HFF-Myc (cell line): ENCODE data around the gene ACBD3.

Experiments
- DNase-seq: peaks from one replicate; pipeline ENCODE4 v3.0.0-alpha.2; 2011; ENCODE audit warnings: low read depth; ENCODE audit errors: extremely low read depth
- H3K4me3 ChIP-seq: replicated peaks from 2 replicates; pipeline ENCODE4 v1.5.1; 2011; ENCODE audit warnings: low read depth, mild to moderate bottlenecking, control low read depth, low read length
- TF ChIP-seq, protein P1 (sequence below): IDR thresholded peaks from 2 replicates; pipeline ENCODE4 v1.5.1; 2012; ENCODE audit warnings: mild to moderate bottlenecking, low read depth, low read length, control low read depth; ENCODE audit errors: missing control alignments

ACBD3 gene

DNA sequence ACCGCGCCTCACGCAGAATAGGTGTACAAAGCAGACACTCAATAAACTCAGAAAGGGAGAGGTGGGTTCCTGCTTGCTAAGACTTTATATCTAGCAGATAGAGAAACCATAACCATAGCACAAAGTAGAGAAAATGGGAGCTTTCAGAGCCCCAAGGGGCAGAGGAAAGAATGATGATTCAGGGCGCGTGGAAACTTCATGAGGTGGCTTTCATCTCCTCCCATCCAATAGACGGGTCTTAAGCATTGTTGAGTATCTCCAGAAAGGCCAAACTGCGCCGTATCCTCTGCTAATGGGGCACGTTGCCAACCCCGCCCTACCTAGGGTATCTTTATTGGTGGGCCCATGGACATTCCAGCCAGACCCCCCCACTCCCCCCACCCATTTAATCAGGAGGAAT is 36.1 kb upstream of the ACBD3 start:
- TF ChIP-seq, protein P1, sequence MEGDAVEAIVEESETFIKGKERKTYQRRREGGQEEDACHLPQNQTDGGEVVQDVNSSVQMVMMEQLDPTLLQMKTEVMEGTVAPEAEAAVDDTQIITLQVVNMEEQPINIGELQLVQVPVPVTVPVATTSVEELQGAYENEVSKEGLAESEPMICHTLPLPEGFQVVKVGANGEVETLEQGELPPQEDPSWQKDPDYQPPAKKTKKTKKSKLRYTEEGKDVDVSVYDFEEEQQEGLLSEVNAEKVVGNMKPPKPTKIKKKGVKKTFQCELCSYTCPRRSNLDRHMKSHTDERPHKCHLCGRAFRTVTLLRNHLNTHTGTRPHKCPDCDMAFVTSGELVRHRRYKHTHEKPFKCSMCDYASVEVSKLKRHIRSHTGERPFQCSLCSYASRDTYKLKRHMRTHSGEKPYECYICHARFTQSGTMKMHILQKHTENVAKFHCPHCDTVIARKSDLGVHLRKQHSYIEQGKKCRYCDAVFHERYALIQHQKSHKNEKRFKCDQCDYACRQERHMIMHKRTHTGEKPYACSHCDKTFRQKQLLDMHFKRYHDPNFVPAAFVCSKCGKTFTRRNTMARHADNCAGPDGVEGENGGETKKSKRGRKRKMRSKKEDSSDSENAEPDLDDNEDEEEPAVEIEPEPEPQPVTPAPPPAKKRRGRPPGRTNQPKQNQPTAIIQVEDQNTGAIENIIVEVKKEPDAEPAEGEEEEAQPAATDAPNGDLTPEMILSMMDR: no peak
- no peak overlapping the region for H3K4me3 ChIP-seq
- no peak for DNase-seq

GRCh38 chr1:226220473-226221189 is 34.1 kb upstream of the ACBD3 start:
- DNase-seq: no peak
- TF ChIP-seq, protein P1: no peak
- H3K4me3 ChIP-seq: no peak overlapping the region

GRCh38 chr1:226217273-226217672 is 30.7 kb upstream of the ACBD3 start:
- TF ChIP-seq, protein P1: no peak
- no peak for DNase-seq
- no peak overlapping the region for H3K4me3 ChIP-seq

GRCh38 chr1:226216056-226216455 is 29.5 kb upstream of the ACBD3 start:
- DNase-seq: no peak
- TF ChIP-seq, protein P1: no peak
- no peak overlapping the region for H3K4me3 ChIP-seq

DNA sequence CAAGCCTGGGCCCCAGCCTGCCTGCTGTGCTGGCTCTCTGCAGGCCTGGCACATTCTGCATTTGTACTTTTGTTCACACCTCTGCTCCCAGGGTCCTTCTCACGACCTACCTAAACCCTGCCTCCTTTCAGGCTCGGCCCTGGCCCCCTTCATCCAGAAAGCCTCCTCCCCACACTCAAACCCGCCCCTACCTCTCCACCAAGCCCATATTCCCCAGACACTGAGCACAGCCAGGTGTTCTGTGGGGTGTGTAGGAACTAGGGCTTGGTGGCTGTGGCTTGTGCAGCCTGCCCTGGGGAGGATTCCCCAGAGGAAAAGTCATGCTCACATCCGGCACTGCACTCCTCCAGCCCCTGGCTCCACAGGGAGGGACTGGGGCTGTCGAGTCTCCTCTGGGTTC is 28.7 kb upstream of the ACBD3 start:
- H3K4me3 ChIP-seq: no peak overlapping the region
- no peak for DNase-seq
- TF ChIP-seq, protein P1: no peak

- H3K4me3 ChIP-seq: no peak overlapping the region
- TF ChIP-seq, protein P1: no peak
- DNase-seq: no peak
Observed at GRCh38 chr1:226212545-226212944, 26.0 kb upstream of the ACBD3 start.
